ENCODE data around the gene PCDH18.
"Not testable (repeated sequence)": the region's sequence is repeated elsewhere in the genome, so short reads cannot be mapped to it uniquely, and the experiment has no call there.

The PCDH18 gene

DNA sequence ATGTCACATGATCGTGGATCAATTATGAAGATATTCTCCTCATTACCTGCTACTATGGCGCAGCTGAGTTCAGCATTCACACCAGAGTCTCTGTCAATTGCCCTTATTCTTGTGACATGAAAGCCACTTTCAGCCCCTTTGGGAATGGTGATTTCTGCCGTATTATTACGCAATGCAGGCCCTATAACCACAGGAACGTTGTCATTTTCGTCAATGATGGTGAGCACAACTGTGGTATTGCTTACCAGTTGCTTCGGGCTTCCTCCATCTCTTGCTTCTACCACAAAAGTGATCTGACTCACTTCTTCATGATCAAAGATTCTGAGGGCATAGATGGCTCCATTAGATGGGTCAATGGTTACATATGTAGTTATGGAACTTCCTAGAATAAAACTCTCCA is 2.1 kb downstream of the PCDH18 start:
- DNase-seq: no peak

DNA sequence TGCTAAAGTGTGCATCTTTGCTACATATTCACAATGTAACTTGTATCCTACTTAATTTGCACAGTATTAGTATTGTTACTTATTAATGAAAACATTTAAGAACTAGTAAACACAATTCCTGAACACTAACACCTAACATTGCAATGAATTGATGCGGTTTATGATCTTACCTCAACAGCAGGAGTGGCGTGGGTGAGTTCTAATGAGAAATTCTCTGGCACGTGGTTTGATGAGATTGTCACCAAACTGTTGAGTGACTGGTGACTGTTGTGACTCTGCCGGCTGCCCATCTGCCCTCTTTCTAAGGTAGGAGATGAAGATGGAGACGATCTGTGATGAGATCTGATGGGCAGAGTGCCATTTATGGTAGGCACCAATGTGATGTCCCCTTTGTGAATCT is 2.9 kb downstream of the PCDH18 start:
- DNase-seq: no peak

DNA sequence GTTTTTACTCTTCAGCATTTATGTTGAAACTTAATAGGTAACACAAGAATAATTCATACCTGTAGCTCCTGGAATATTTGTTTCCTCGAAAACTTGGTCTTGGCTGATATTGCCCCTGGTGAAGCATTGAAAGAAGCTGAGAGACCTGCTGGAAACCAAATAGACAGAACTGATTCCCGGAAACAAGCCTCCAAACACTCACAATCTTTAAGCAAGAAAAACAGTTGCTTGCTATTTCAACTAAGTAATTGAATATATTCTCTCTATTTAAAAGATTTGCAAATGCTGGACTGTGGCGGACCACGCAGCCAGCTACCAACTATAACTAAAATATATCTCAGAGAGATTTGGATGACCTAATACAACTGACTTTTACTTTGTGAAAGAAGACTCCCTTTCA is 3.6 kb downstream of the PCDH18 start:
- DNase-seq: no peak

DNA sequence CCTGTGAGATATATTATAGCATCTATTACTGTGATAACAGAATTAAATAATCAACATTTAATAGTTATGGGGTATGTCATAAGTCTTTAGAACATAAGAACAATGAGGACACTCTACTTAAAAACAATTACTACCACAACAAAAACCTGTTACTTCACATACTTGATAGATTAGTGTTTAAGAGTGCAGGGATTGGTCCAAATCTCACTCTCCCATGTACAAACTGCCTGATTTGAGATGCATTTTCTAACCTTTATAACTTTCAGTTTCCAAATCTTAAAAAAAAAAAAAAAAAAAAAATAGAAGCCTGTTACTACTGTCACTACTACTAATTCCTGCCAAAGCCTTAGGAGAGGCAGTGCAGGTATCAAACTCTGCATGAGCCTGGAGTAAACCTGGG is 5.6 kb downstream of the PCDH18 start:
- no peak for DNase-seq

DNA sequence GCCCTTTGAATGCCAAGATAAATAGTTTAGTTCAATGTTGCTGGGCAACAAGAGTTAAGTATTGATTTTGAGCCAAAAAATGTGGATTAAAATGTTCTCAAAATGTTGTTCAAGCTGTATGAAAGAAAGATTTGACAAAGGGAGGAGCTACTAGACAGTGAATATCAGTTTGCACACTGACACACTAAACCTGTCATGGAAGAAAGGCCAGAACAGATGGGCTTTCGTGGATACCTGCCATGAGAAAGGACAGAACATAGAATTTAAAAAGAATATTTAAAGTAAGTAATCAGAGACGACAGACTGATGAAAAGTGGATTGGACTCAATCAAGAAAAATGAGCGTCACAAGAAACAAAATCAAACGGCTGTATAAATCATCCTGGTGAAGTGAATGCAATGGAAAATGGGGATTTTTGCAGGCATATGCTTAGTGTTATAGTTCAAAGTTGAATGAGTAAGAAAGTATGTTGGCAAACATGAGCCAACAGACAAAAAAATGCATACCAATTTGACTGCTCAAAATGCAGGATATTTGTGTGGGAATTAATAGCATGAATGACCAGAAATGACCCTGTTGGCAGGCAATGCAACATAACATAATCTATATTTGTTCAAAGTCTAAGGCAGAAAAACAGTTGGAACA is 7.4 kb downstream of the PCDH18 start:
- no peak for DNase-seq

DNA sequence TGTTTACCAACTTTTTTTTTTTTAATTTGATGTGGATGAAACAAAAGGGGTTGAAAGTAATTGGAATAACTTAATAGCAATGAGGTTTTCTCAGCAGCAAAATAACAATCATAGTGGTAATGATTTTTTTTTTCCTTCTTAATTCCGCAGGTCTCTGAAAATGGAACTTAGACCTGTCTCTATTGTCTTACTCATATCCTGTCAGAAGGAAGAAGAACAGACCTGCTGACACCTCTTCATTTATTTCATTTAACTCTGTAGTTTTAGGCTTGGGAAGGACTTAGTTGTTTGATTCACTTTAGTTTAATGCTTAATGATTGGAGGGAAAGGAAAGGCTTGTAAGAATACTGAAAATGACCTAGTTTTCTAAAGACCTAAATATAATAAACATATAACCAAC is 9.0 kb downstream of the PCDH18 start:
- no peak for DNase-seq

DNA sequence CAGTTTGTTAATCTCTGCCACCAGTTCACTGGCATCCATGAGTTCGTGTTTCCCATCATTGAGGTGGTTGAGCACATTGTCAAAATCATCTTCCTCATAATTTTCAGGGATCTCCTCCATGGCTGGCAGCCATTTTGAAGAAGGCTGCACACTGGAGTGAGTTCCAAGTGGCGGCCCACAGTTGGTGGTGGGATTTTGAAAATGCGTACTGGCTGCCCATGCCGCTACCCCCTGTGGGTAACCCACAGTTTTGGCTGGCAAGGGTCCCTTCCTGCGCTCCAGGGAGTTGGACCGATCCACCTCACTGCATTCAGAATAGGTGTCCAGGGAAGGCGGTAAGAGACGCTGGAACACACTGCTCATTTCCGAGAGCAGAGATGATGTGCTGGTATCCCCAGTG is 11.2 kb downstream of the PCDH18 start:
- no peak for DNase-seq

DNA sequence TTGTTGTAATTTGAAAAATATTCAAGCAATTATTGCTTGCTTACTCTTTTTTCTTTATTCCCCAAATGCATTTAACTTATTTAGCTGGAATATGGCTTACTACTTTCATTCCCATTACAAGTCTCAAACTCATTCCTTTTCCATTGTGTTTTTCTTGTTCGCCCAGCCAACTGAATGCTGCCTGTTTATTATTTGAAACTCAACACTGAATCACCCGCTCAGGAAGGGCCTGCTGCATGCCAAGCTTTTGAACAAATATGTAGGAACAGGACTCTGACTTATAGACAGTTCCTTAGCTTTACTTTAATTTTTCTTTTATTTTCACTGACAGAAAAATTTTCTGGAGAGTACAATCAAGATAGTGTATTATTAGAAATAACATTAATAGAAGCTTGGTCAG is 12.9 kb downstream of the PCDH18 start:
- DNase-seq: no peak

DNA sequence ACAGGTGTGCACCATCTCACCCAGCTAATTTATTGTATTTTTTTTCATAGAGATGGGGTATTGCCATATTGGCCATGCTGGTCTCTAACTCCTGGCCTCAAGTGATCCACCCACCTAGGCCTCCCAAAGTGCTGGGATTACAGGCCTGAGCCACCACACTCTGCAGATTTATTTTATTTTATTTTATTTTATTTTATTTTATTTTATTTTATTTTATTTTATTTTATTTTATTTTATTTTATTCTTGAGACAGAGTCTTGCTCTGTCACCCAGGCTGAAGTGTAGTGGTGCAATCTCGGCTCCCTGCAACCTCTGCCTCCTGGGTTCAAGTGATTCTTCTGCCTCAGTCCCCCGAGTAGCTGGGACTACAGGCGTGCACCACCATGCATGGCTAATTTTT is 15.0 kb downstream of the PCDH18 start:
- DNase-seq: not testable (repeated sequence)

DNA sequence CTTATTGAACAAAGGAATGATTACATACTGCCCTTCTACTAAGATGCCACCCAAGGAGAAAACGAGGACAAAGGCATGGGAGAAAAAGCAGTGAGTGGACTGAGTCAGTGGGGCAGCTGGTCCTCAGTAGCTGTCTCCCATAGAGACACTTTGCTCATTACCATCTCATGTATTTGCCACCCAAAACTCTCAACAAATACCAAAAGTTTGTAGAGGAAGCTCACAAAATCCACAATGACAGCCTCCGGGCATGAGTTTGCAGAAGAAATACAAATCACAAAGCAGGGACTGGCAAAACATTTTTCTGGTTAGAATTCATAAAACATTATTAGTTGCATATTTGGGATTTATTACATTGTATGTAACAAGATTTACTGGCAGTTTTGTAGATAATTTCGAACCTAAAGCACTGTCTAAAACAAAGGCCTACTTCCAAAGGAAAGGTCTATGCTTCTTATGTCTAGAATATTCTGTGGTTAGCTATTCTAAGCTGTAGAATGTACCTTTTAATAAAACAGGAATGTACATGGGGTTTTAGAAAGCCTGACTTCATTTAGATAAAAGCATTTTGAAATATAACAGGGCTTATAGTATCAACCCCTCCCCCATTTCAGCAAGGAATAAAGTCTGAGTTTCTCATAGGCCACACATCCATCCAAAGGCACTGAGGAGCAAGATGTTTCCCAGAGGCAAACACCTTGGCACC is 17.7 kb downstream of the PCDH18 start:
- DNase-seq: no peak

DNA sequence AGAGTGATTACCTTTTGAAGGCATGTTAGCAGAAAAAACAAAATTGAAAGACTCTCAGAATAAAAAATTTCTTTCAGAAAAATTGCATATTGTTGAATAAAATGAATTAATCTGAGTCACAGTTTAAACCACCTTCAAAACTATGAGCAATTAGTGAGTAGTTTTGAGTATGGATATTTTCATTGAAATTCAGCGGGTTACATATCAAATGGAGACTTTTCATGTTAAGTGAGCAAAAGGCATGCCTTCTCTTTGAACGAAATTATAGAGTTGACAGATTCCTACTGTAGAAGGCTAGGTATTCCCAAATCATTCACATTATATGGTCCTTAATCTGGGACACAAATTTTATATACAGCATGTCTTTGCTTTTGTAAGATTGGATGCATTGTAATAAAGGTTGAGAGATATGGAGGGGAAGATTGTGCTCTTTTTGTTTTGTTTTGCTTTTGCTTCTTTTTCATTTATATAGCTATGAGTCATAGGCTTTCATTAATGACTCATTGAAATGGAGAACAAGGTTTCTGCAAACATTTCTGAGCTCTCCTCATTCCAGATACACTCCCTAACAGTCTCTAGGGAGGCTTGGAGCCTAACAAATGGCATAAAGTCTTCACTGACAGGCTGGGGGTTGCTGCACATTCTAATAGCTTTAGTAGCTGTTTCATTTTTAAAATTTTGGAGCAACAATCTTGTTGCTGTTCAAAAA is 21.6 kb downstream of the PCDH18 start:
- no peak for DNase-seq

DNA sequence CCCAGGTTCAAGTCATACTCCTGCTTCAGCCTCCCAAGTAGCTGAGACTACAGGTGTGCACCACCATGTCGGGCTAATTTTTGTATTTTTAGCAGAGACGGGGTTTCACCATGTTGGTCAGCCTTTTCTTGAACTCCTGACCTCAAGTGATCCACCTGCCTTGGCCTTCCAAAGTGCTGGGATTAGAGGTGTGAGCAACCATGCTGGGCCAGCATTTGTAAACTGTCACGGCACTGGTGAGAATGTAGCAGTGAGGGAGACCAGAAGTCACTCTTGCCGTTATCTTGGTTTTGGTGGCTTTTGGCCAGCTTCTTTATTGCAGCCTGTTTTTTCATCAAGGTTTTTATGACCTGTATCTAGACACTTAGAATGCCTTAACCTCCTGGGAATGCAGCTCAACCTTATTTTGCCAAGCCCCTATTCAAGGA is 22.4 kb downstream of the PCDH18 start:
- no peak for DNase-seq

DNA sequence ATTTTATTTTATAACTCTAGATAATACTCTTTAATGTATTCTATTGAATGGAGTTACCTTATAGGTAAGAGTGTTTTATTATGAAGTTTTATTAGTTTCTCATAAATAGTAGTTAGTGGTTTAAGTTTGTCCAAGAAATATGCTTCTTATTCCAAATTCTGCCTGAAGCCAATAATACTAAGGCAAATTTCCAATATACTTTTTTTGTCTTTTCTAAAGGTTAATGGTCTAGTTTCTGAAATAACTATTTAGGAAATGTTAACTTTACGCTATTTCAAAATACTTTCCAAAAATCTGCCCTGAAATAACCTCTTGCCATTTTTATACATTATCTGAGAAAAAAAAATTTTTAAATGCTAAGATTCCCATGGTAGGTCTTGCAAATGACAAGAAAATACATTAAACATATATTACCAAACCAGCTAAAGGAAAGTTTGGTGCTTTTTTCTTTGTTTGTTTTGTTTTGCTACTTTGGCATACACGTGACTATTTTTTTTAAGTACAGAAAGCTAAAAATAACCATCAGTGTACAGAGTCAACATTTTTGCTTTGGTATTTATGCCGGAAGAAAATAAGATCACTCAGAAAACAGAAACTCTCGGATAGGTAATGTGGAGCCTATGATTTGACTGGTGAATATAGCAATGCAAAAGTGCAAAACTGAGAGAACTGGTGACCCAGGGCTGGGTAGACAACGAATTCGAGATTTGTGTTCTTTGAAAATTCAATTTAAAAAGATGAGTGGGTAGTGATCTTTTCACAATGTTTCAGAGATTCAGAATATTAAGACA is 29.8 kb downstream of the PCDH18 start:
- DNase-seq: no peak

DNA sequence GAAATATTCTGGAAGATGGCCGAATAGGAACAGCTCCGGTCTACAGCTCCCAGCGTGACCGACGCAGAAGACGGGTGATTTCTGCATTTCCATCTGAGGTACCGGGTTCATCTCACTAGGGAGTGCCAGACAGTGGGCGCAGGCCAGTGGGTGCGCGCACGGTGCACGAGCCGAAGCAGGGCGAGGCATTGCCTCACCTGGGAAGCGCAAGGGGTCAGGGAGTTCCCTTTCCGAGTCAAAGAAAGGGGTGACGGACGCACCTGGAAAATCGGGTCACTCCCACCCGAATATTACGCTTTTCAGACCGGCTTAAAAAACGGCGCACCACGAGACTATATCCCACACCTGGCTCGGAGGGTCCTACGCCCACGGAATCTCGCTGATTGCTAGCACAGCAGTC is 36.0 kb downstream of the PCDH18 start:
- not testable (repeated sequence) for DNase-seq

DNA sequence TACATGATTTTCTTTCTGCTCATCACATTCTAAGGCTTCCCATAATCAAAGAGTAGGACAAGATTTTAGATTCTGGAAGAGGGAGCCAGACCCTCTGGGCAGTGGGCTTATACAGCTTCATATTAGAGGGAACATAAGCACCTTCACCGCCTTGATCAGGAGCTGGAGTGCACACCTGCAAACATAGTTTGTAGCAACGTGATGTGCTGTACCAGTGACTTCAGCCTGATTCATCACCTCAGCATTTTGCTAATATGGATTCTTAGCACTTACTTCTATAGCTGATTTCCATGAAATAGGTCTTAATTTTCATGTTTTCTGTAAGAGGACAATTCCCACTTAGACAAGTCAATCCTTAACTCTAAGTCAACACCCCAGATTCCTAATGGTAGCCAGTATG is 36.7 kb downstream of the PCDH18 start:
- DNase-seq: no peak

DNA sequence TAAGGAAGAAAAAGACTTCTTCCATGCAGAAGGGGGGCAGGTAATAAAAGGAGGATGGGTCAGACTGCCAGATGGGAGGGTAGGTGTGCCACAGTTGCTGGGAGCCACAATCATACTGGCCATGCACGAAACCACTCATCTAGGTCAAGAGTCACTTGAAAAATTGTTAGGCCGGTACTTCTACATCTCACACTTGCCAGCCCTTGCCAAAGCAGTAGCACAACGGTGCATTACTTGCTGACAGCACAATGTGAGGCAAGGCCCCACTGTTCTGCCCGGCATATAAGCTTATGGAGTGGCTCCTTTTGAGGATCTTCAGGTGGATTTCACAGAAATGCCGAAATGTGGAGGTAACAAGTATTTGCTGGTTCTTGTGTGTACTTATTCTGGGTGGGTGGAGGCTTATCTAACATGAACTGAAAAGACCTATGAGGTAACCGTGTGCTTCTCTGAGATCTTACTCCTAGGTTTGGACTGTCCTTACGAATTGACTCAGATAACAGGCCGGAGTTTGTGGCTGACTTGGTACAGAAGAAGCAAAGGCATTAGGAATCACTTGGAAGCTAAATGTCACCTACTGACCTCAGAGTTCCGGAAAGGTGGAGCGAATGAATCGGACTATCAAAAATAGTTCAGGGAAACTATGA is 48.9 kb downstream of the PCDH18 start:
- not testable (repeated sequence) for DNase-seq

DNA sequence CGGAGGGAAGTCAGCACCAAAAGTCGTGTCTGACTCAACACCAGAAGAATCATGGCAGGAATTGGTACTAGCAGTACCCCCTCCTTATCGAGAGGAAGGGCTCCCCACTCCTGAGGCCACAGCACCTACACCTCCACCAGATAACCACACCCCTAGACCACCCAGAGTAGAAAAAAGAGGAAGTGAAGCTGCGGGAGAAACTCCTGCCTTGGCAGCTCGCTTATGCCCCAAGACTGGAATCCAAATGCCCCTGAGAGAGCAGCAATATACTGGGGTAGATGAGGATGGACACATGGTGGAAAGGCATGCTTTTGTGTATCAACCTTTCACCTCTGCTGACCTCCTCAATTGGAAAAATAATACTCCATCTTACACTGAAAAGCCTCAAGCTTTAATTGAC is 52.6 kb downstream of the PCDH18 start:
- not testable (repeated sequence) for DNase-seq

DNA sequence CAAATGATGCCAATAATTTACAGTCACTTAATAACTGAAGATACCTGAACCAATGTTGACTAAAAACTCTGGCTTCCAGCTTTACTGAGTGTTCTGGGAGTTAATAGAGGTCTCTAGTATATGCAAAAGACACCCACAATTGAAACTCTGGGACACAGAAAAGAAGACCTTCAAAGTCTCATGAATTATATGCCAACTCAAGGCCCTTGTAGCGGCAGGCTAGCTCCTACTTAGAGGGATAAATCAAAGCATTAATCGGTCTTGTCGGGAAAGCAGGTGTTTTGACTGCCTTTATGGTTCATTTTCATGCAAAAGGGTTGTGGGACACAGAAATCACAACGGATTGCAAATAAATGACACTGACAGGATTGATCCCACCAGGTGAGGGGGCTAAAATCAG is 55.9 kb downstream of the PCDH18 start:
- no peak for DNase-seq

DNA sequence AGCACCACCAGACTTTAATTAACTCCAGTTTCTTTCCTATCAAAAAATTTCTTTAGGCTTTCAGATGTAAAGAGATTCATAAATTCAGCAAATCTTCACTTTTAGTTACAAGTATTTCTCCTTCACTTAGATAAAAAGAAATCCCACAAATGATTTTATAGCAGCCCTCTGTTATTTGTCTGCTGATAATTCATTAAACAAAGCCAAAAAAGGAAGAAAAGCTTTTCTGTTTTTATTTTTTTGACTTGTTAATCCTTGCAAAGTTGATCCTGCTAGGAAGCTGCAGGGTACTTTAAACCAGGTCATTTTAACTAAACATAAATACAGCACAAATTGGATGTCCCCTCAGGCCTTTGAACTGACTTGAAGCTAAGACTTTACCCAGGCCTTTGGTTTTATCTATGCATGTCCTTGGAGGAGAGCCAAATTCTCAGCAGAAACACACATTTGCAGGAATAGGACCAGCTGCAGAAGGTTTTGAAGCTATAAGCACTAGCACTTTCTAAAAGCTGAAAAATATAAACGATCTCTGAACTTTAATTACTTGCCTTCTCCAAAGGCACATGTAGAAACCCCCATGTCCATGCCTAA is 57.5 kb downstream of the PCDH18 start:
- DNase-seq: no peak

DNA sequence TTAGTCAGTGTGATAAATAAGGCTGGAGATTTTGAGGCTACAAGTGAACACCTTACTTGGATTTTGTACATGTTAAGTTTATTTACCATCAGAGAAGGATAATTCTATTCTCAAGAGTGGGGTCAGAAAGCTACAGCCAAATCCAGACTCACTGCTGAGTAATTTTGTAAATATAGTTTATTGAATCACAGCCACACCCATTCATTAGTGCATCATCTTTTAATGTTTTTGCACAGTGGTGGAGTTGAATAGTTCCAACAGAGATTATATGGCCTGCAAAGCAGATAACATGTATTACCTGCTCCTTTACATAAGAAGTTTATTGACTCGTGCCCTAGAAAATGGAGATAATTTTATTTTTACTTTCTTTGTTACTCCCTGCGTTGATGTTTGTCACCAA is 60.4 kb downstream of the PCDH18 start:
- DNase-seq: no peak

DNA sequence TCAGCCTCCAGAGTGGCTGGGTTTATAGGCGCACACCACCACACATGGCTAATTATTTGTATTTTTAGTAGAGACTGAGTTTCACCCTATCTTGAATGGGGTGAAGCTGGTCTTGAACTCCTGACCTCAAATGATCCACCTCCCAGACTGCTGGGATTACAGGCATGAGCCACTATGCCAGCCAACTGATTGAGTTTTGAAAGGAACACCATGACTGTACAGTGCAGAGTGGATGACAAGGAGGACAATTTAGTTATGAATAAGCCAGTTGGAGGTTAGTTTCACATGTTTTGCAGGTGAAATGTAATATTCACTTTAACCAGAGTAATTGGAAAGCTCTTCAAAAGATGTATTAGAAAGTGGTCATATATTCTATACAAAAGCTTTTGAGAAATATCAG is 60.8 kb downstream of the PCDH18 start:
- no peak for DNase-seq

DNA sequence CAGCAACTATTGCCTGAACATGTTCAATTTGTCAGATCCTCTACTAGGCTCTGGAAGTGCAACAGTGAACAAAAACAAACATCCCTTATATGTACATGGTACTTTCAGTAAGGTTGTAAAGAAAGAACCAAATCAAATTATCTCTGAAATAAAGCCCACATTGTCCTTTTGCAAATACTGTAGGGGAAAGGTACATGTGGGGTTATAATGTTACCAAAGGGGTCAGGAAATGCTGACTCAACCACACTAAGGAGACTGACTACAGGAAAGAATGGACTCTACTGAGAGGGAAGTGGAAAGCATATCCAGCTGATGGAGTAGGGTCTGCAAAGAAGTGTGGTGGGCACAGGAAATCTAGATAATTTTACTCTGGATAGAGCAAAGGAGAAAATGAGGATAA is 61.5 kb downstream of the PCDH18 start:
- DNase-seq: no peak

Data from CD4-positive, alpha-beta T cell treated with Interferon alpha-2 for 1 hour (primary cell).